Skin epidermis (tissue), 12 donors: Measurements from ENCODE around the gene ABHD16A.

Source experiments
- H3K27ac ChIP-seq, 21 experiments: fragments of 200-600 bp; sonication (generic) in 11 of 21; one replicate each; pipeline ENCODE4 v1.5.0; 2020; ENCODE audit warnings: mild to moderate bottlenecking in 3 of 21, inconsistent platforms in 2 of 21, moderate library complexity in 2 of 21
- H3K4me3 ChIP-seq, 7 experiments: fragments of 200-600 bp; sonication (generic) in 2 of 7; one replicate each; pipeline ENCODE4 v1.5.0; 2020; ENCODE audit warnings: inconsistent platforms in 2 of 7, mild to moderate bottlenecking in 2 of 7, moderate library complexity in 1 of 7

ABHD16A gene

GRCh38 chr6:31702819-31703716 is at the start of gene ABHD16A:
TSS of gene ABHD16A (minus strand) at chr6:31703324. CDS start at chr6:31703281, 43 bp downstream.
- Histone ChIP-seq H3K27ac (peak within 1 kb of the TSS; percentile 43 to 99 (median 97)), H3K4me3 (peak within 1 kb of the TSS; percentile 58 to 83 (median 74))

GRCh38 chr6:31752739-31753319 is 49.7 kb upstream of the ABHD16A start:
- no peak overlapping the region for H3K27ac ChIP-seq

GRCh38 chr6:31750411-31751022 is 47.4 kb upstream of the ABHD16A start:
- H3K4me3 ChIP-seq: no peak overlapping the region
- H3K27ac ChIP-seq: no peak overlapping the region

More at GRCh38 chr6:31752739-31753319, 49.7 kb upstream of the ABHD16A start:
- no peak overlapping the region for H3K4me3 ChIP-seq

- Histone ChIP-seq H3K27ac (no peak overlapping the region), H3K4me3 (no peak overlapping the region)
Observed at GRCh38 chr6:31749301-31750036, 46.3 kb upstream of the ABHD16A start.

- Histone ChIP-seq H3K4me3 (no peak overlapping the region), H3K27ac (no peak overlapping the region)
Observed at GRCh38 chr6:31744422-31744821, 41.3 kb upstream of the ABHD16A start.

GRCh38 chr6:31742894-31743293 is 39.8 kb upstream of the ABHD16A start:
- H3K4me3 ChIP-seq: no peak overlapping the region
- H3K27ac ChIP-seq: no peak overlapping the region

GRCh38 chr6:31741815-31742214 is 38.7 kb upstream of the ABHD16A start:
- H3K4me3 ChIP-seq: no peak overlapping the region
- peak overlapping the region in 1 of 21 experiments; percentile 3 for H3K27ac ChIP-seq

GRCh38 chr6:31740397-31741223 is 37.5 kb upstream of the ABHD16A start:
- peak overlapping the region; percentile 57 to 80 (median 70) for H3K4me3 ChIP-seq
- peak overlapping the region; percentile 19 to 96 (median 77) for H3K27ac ChIP-seq

GRCh38 chr6:31739639-31740396 is 36.7 kb upstream of the ABHD16A start, which contains the start of gene MSH5:
TSS of gene MSH5 (plus strand) at chr6:31740005. CDS start at chr6:31740467, 462 bp downstream.
- peak within 1 kb of the TSS; percentile 57 to 80 (median 70) for H3K4me3 ChIP-seq
- peak within 1 kb of the TSS; percentile 19 to 100 (median 95) for H3K27ac ChIP-seq

GRCh38 chr6:31737991-31738979 is 35.2 kb upstream of the ABHD16A start:
- Histone ChIP-seq H3K27ac (peak overlapping the region in 20 of 21 experiments; percentile 81 to 100 (median 95)), H3K4me3 (peak overlapping the region in 1 of 7 experiments; percentile 12)

- Histone ChIP-seq H3K4me3 (peak overlapping the region in 3 of 7 experiments; percentile 3 to 80 (median 12)), H3K27ac (peak overlapping the region in 20 of 21 experiments; percentile 81 to 100 (median 95))
Observed at GRCh38 chr6:31737315-31737990, 34.3 kb upstream of the ABHD16A start.

- H3K4me3 ChIP-seq: peak overlapping the region; percentile 48 to 85 (median 71)
- H3K27ac ChIP-seq: peak overlapping the region; percentile 68 to 100 (median 95)
Observed at GRCh38 chr6:31736768-31737314, 33.7 kb upstream of the ABHD16A start.

GRCh38 chr6:31736021-31736767 is 33.1 kb upstream of the ABHD16A start, which contains the start of gene CLIC1:
TSS of gene CLIC1 (minus strand) at chr6:31736530. CDS start at chr6:31736300, 230 bp downstream.
- Histone ChIP-seq H3K4me3 (peak within 1 kb of the TSS; percentile 48 to 85 (median 71)), H3K27ac (peak within 1 kb of the TSS; percentile 68 to 100 (median 95))

GRCh38 chr6:31734821-31735406 is 31.8 kb upstream of the ABHD16A start:
- Histone ChIP-seq H3K27ac (peak overlapping the region; percentile 68 to 100 (median 95)), H3K4me3 (peak overlapping the region; percentile 48 to 85 (median 71))
